HUES64 (cell line): ENCODE measurements around the gene CHODL.

Source experiments
- H3K27ac ChIP-seq: 2 replicates; pipeline ENCODE4 v1.7.0; 2013; ENCODE audit warnings: low read depth, low read length, inconsistent platforms
- H3K27me3 ChIP-seq: 2 replicates; pipeline ENCODE4 v1.6.1; 2013; ENCODE audit warnings: mild to moderate bottlenecking, low read length; ENCODE audit not compliant: insufficient read depth
- H3K36me3 ChIP-seq: 2 replicates; pipeline ENCODE4 v1.6.1; 2013; ENCODE audit warnings: mild to moderate bottlenecking, low read length; ENCODE audit not compliant: insufficient read depth
- H3K4me1 ChIP-seq: 2 replicates; pipeline ENCODE4 v1.6.1; 2013; ENCODE audit warnings: mild to moderate bottlenecking, low read length, moderate library complexity; ENCODE audit not compliant: insufficient read depth
- H3K4me3 ChIP-seq: 2 replicates; pipeline ENCODE4 v1.5.1; 2013; ENCODE audit warnings: mild to moderate bottlenecking, low read length, moderate library complexity
- H3K9ac ChIP-seq: 2 replicates; pipeline ENCODE4 v1.6.1; 2013; ENCODE audit warnings: mild to moderate bottlenecking, low read depth, low read length
- H3K9me3 ChIP-seq: 2 replicates; pipeline ENCODE4 v1.6.1; 2013; ENCODE audit warnings: low read depth, low read length; ENCODE audit not compliant: insufficient read depth
- WGBS: fragments of 150-250, 120-280 bp; methylation state at CpG from one replicate; pipeline ENCODE4 v1.1.7; 2013; ENCODE audit warnings: missing lambda C conversion rate; 5-methylcytosine and 5-hydroxymethylcytosine counted together

Gene CHODL

DNA sequence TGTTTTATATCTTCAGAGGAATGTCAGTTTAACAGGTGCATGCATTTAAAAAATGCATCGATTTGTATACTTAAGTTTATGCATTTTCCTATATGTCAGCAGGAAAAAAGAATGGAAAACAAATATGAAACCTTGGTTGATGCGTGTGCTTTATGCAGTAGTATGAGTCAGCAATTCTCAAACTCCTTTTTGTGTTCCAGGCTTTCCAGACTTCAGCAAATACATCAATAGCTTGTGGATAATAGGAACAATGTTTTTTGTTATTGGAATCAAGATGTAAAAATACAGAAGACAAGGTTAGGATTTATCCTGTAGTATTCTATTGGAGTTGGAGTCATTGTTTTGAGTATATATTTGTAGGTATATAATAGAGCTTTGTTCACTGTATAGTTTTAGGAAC, 45.2 kb downstream of the CHODL start:
- Histone ChIP-seq H3K9me3 (no peaks in the 10 kb centered on the region), H3K4me1 (no peaks in the 10 kb centered on the region), H3K9ac (no peak overlapping the region), H3K36me3 (no peaks in the 10 kb centered on the region), H3K27ac (no peak overlapping the region), H3K27me3 (no peaks in the 10 kb centered on the region), H3K4me3 (no peak overlapping the region)
- WGBS: 84% methylated on average over 2 of the region's 2 CpGs

DNA sequence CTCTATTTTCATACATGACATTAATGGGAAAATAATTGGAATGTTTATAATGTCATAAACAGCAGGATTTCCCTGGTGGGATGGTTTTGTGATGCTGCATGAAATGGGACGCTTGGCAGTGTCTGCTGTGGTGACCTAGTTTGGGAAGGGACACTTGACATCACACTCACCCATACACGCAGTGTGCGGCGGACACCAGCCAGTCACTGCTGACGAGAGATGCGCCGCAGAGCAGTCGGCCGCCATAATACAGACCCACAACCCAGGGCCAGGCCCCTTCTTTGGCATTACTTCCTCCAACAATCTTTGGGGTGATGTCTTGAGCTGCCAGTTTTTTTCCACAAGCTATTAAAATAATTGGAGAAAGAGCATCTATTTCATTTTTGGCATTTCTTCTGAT, 49.5 kb downstream of the CHODL start:
- no peak overlapping the region for H3K4me3 ChIP-seq
- H3K36me3 ChIP-seq: no peaks in the 10 kb centered on the region
- H3K9me3 ChIP-seq: no peaks in the 10 kb centered on the region
- no peak overlapping the region for H3K27ac ChIP-seq
- H3K4me1 ChIP-seq: peaks cover 8% of the 10 kb centered on the region; the same call in 1 of the 2 replicates
- H3K27me3 ChIP-seq: no peaks in the 10 kb centered on the region
- H3K9ac ChIP-seq: no peak overlapping the region
- 90% methylated on average over 9 of the region's 9 CpGs for WGBS

DNA sequence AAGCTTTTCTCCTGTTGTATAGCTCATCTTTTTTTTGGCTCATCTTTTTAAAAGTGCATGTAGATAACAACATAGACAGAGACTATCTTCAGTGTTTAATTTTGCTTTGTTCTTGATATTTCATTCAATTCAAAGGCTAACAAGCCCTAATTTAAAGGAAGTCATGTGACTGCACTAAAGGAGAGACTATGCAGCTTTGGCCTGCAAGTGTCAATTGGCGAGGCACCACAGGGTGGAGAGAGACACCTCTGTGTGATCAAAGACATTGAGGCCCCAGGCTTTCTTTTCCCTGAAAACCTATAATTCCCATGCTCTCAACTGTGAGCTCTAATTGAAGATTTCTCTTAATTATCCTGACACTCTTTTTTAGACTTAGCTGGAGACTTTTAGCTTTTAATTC, 53.6 kb downstream of the CHODL start:
- Histone ChIP-seq H3K4me3 (no peak overlapping the region), H3K4me1 (peaks cover 9% of the 10 kb centered on the region; the same call in 1 of the 2 replicates), H3K9ac (no peak overlapping the region), H3K27ac (no peak overlapping the region), H3K9me3 (no peaks in the 10 kb centered on the region), H3K27me3 (no peaks in the 10 kb centered on the region), H3K36me3 (no peaks in the 10 kb centered on the region)
- 44% methylated on average over 1 of the region's 1 CpG for WGBS
